HL-60/S4 (cell line): ENCODE measurements around the gene CTCF.

Experiments used
- in situ Hi-C: fragments of 300-500 bp; cut with MboI; formaldehyde crosslinking; loops from 2 replicates; pipeline ENCODE4 v1.14.3; 2022; ENCODE audit warnings: low sequenced_read_pairs

CTCF gene

DNA sequence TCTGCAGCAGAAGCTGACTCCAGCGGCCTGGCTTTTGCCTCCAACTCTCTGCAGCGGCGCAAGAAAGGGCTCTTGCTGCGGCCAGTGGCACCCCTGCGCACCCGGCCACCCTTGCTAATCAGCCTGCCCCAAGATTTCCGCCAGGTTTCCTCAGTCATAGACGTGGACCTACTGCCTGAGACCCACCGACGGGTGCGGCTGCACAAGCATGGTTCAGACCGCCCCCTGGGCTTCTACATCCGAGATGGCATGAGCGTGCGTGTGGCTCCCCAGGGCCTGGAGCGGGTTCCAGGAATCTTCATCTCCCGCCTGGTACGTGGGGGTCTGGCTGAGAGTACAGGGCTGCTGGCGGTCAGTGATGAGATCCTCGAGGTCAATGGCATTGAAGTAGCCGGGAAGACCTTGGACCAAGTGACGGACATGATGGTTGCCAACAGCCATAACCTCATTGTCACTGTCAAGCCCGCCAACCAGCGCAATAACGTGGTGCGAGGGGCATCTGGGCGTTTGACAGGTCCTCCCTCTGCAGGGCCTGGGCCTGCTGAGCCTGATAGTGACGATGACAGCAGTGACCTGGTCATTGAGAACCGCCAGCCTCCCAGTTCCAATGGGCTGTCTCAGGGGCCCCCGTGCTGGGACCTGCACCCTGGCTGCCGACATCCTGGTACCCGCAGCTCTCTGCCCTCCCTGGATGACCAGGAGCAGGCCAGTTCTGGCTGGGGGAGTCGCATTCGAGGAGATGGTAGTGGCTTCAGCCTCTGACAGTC, 99.7 kb downstream of the CTCF start:
- in situ Hi-C loops, result loop anchor here (10.0 kb wide), 1 partner anchor 273 kb away; the partner anchor contains the start of genes CTRL and PSMB10

DNA sequence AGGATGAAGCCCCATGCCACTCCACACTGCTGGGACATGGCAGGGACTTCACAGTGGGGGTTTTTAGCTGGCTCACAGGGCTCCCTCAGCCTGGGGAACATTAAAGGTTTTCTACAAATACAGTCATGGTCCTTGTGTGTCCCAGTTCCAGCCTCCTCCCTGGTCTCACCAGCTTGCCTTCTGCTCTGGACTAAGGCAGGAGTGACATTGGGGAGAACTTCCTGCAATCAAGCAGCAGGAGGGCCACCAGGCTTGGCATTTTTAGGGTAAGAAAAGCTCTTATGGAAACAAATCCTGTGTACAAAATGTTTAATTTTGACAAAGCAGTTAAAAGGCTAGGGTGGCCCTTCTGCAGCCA, 100.3 kb downstream of the CTCF start:
- in situ Hi-C loops, result loop anchor here (10.0 kb wide), 1 partner anchor 272 kb away; the partner anchor contains the start of genes CTRL and PSMB10

DNA sequence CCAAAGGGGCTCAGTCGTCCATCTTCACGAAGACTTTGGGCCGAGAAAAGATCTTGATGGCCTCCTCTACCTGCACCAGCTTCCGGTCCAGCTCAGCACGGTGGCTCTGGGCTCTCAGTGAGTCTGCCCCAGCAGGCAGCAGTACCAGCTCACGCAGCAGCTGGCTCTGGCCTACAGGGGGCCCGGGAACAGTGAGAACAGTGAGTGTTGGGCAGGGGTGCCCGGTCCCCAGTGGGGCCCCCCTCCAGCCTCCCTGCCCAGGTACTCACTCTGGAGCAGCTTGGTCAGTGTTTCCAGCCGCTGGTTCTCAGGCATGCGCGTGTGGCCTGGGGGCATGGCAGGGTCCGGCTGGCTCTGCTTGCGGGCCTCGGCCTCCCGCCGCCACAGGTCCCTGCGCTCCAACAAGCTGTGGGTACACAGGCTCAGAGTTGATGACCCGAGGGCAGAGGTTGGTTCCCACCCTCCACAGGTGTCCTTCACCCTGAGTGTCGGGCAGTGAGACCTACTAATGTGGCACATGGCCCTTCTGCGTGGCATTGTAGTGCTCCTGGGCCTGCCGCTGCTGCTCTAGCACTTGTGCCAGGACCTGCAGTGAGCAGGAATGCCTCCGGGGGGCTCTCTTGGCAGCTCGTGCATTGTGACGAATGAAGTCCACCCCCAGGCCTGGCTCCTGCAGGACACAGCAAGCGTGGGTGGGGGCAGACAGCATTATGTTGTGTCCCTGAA, 101.0 kb downstream of the CTCF start:
- in situ Hi-C loops, result loop anchor here (10.0 kb wide), 1 partner anchor 271 kb away; the partner anchor contains the start of genes CTRL and PSMB10

DNA sequence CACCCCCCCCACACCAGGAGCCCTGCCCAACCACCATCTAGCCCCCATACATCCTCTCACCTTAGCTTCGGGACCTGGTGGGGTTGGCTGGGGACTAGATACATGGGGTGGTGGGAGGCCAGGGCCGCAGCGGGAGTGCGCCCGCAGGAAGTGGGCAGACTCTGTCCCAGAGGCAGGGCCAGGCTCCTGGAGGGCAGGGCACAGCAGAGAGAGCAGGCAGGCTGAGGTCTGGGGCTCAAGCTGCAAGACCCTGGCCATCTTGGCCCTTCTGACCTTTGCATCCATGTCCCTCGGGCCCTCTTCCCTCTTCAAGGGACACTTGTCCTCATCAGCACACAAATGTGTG, 101.5 kb downstream of the CTCF start:
- in situ Hi-C loops, result loop anchor here (10.0 kb wide), 1 partner anchor 271 kb away; the partner anchor contains the start of genes CTRL and PSMB10

- in situ Hi-C loops, result loop anchor here (10.0 kb wide), 1 partner anchor 271 kb away; the partner anchor contains the start of genes CTRL and PSMB10
Measured at GRCh38 chr16:67664258-67664657, 101.9 kb downstream of the CTCF start.

DNA sequence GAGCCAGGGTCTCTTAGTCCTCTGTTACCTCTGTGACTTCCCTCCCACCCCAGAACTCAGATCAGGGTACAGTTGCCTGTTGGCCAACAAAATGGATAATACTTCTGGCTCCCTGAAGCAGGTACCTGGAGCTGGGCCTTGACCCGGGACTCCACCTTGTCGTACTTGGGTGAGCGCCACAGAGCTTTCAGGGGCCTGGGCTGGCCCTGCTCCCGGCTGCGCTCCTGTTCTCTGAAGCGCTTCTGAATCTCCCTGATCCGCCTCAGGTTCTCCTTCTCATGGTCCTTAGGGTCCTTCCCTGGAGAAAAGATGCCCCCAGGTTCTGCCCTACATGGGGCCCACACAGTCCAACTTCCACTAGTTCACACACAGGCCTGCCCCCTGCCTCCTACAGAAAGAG, 102.5 kb downstream of the CTCF start:
- in situ Hi-C loops, result loop anchor here (10.0 kb wide), 1 partner anchor 270 kb away; the partner anchor contains the start of genes CTRL and PSMB10

- in situ Hi-C loops, result loop anchor here (10.0 kb wide), 1 partner anchor 269 kb away; the partner anchor contains the start of genes CTRL and PSMB10
Measured at GRCh38 chr16:67665598-67665997, 103.3 kb downstream of the CTCF start.

- in situ Hi-C loops, result loop anchor here (10.0 kb wide), 1 partner anchor 269 kb away; the partner anchor contains the start of genes CTRL and PSMB10
Measured at GRCh38 chr16:67666032-67666551, 103.8 kb downstream of the CTCF start.

- in situ Hi-C loops, result loop anchor here (10.0 kb wide), 1 partner anchor 268 kb away; the partner anchor contains the start of genes CTRL and PSMB10
Measured at GRCh38 chr16:67666559-67667452, 104.5 kb downstream of the CTCF start, which contains the start of the genes C16orf86 and ENKD1. Gene C16orf86, plus strand, starts transcription at chr16:67666814. Its CDS starts 157 bp downstream, at chr16:67666971. Gene ENKD1, minus strand, starts transcription at chr16:67666750. Its CDS starts 308 bp downstream, at chr16:67666442.

DNA sequence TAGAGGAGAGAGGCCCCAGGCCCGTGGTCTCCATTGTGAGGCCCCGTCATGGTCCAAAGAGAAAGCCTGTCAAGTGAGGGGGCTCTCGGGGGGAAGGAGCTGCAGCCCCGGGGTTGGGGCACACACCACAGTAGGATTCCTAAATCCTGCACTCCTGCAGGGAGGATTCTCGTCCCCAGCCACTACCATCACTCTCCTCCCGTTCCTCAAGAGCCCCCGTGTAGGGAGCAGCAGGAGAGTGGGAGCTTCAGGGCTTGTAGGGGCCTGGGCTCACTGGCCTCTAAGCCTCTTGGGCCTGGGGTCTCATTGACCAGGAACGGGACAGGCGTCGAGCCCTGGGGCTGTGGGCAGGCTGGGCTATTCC, 105.1 kb downstream of the CTCF start:
- in situ Hi-C loops, result loop anchor here (10.0 kb wide), 1 partner anchor 267 kb away; the partner anchor contains the start of genes CTRL and PSMB10

DNA sequence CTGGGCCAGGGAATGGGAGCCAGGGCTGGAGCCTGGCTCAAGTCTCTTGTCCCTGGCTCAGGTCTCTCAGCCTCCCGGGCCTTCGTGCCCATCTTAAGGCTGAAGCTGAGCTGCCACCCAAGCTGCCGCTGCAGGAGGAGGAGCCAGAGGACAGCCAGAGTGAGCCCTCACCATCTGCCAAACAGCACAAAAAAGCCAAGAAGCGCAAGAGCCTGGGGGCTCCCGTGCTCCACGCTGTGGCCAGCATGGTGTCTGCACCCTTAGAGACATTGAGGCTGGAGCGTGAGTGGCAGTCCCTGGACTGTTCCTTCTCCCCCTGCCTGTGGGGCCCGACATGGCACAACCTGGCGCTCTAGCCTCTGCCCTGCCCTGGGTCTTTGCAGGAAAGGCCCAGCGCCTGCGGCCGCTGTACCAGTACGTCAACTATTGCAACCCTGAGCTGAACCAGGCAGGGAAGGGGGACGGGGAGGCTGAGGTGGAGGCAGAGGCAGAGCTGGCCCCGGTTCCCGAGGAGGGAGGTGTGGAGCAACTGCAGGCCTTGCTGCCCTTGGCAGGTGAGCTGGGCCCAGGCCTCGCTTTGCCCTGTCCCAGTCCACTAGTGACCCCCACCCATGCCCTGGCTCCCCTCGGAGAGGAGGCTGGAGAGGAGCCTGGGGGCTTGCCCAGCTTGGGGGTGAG, 105.6 kb downstream of the CTCF start:
- in situ Hi-C loops, result loop anchor here (10.0 kb wide), 1 partner anchor 267 kb away; the partner anchor contains the start of genes CTRL and PSMB10

DNA sequence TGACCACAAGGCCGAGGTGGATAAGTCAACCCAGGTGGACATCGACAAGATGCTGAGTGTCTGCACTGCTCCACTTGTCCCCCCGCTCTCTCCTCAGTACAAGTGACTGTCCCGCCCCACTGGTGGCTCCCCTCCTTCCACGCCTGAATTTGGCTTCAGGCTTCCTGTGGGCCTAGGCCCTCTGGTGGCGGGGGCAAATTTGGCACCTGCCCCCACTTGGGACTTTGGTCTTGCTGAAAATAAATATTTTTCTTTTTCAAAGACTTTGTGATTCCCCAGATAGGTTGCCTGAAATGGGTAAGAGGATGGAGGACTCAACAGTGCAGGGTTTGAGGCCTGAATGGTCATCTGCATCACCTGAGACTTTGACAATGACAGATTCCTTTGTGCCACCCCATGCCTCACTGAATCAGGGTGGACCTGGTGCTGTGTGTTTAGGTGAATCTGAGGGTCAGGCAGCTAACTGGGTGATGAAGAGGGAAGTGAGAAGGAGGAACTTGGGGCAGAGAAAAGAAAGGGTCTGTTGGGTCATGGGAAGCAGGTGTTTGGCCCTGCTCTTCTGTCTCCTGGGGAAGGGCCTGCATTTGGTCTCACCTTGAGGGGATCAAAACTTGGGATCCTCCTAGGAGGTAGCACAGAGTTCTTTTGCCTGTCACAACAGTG, 106.3 kb downstream of the CTCF start:
- in situ Hi-C loops, result loop anchor here (10.0 kb wide), 1 partner anchor 266 kb away; the partner anchor contains the start of genes CTRL and PSMB10

GRCh38 chr16:67669499-67670101, 107.3 kb downstream of the CTCF start:
- in situ Hi-C loops, result loop anchor here (10.0 kb wide), 1 partner anchor 265 kb away; the partner anchor contains the start of genes CTRL and PSMB10

DNA sequence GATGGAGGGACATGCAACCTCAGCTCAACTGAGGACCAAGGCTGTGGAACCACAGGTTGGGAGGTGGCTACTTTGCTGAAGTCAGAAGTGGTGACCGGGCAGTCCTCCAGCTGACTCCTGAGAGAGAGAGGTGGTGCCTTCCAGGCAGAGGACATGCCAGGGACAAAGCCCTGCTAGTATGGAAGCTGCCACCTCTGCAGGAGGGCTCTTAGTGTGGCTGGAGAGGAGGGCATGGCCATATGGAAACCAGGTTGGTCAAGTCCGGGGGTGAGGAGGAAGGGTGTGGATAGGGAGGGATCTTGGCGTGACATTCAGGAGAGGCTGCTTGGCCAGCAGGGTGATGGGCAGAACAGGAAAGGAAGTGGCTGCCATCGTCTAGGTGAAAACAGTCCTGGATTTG, 110.0 kb downstream of the CTCF start:
- in situ Hi-C loops, result no loop called here

- in situ Hi-C loops, result no loop called here
Measured at GRCh38 chr16:67672739-67673662, 110.7 kb downstream of the CTCF start.

GRCh38 chr16:67673712-67674580, 111.6 kb downstream of the CTCF start:
- in situ Hi-C loops, result no loop called here
